Measurements from ENCODE around the gene SLC24A5. TPM values are rescaled to one million over a fixed set of nuclear protein-coding genes. Genes with fewer than 3 reads are reported as not detected.

The SLC24A5 gene
- total RNA-seq, 1 experiment from 2014 or later, result not detected

GRCh38 chr15:48103647-48104046 lies 17.1 kb upstream of the SLC24A5 start:
- in situ Hi-C loops (cut with HindIII; ENCODE audit: low pct_unique_long_range_greater_than_20kb, low sequenced_read_pairs), result no loop called here
- DNase-seq (ENCODE audit: low read depth), result no peak

- DNase-seq (ENCODE audit: low read depth), result no peak
- in situ Hi-C loops (cut with HindIII; ENCODE audit: low pct_unique_long_range_greater_than_20kb, low sequenced_read_pairs), result no loop called here
These were observed 14.9 kb upstream of the SLC24A5 start for GRCh38 chr15:48105936-48106335.

- no peak for DNase-seq (ENCODE audit: low read depth)
- in situ Hi-C loops (cut with HindIII; ENCODE audit: low pct_unique_long_range_greater_than_20kb, low sequenced_read_pairs), result no loop called here
These were observed 11.6 kb upstream of the SLC24A5 start for GRCh38 chr15:48109212-48109611.

- in situ Hi-C loops (cut with HindIII; ENCODE audit: low pct_unique_long_range_greater_than_20kb, low sequenced_read_pairs), result no loop called here
- DNase-seq (ENCODE audit: low read depth), result no peak
These were observed 10.8 kb upstream of the SLC24A5 start for GRCh38 chr15:48109856-48110531.

- peak; percentile 6 for DNase-seq (ENCODE audit: low read depth)
These were observed 8.5 kb upstream of the SLC24A5 start for GRCh38 chr15:48112242-48112641.

GRCh38 chr15:48119277-48119676 lies 1.5 kb upstream of the SLC24A5 start:
- in situ Hi-C loops (cut with HindIII; ENCODE audit: low pct_unique_long_range_greater_than_20kb, low sequenced_read_pairs), result no loop called here
- DNase-seq (ENCODE audit: low read depth), result no peak

More at GRCh38 chr15:48112242-48112641, 8.5 kb upstream of the SLC24A5 start:
- in situ Hi-C loops (cut with HindIII; ENCODE audit: low pct_unique_long_range_greater_than_20kb, low sequenced_read_pairs), result no loop called here

GRCh38 chr15:48121849-48122248 lies 1.1 kb downstream of the SLC24A5 start:
- in situ Hi-C loops (cut with HindIII; ENCODE audit: low pct_unique_long_range_greater_than_20kb, low sequenced_read_pairs), result no loop called here
- no peak for DNase-seq (ENCODE audit: low read depth)

GRCh38 chr15:48126667-48127355 lies 6.0 kb downstream of the SLC24A5 start:
- in situ Hi-C loops (cut with HindIII; ENCODE audit: low pct_unique_long_range_greater_than_20kb, low sequenced_read_pairs), result no loop called here
- no peak for DNase-seq (ENCODE audit: low read depth)

GRCh38 chr15:48131324-48131723 lies 10.5 kb downstream of the SLC24A5 start:
- no peak for DNase-seq (ENCODE audit: low read depth)
- in situ Hi-C loops (cut with HindIII; ENCODE audit: low pct_unique_long_range_greater_than_20kb, low sequenced_read_pairs), result no loop called here

- no peak for DNase-seq (ENCODE audit: low read depth)
- in situ Hi-C loops (cut with HindIII; ENCODE audit: low pct_unique_long_range_greater_than_20kb, low sequenced_read_pairs), result no loop called here
These were observed 12.1 kb downstream of the SLC24A5 start for GRCh38 chr15:48132874-48133273.

GRCh38 chr15:48143856-48144255 lies 23.1 kb downstream of the SLC24A5 start:
- no peak for DNase-seq (ENCODE audit: low read depth)
- in situ Hi-C loops (cut with HindIII; ENCODE audit: low pct_unique_long_range_greater_than_20kb, low sequenced_read_pairs), result no loop called here

GRCh38 chr15:48144889-48145288 lies 24.1 kb downstream of the SLC24A5 start:
- in situ Hi-C loops (cut with HindIII; ENCODE audit: low pct_unique_long_range_greater_than_20kb, low sequenced_read_pairs), result no loop called here
- no peak for DNase-seq (ENCODE audit: low read depth)

GRCh38 chr15:48145923-48146322 lies 25.1 kb downstream of the SLC24A5 start:
- in situ Hi-C loops (cut with HindIII; ENCODE audit: low pct_unique_long_range_greater_than_20kb, low sequenced_read_pairs), result no loop called here
- no peak for DNase-seq (ENCODE audit: low read depth)

- no peak for DNase-seq (ENCODE audit: low read depth)
- in situ Hi-C loops (cut with HindIII; ENCODE audit: low pct_unique_long_range_greater_than_20kb, low sequenced_read_pairs), result no loop called here
These were observed 26.6 kb downstream of the SLC24A5 start for GRCh38 chr15:48147358-48147757.

- DNase-seq (ENCODE audit: low read depth), result no peak
These were observed 29.1 kb downstream of the SLC24A5 start for GRCh38 chr15:48149858-48150257.

GRCh38 chr15:48153526-48153925 lies 32.7 kb downstream of the SLC24A5 start:
- no peak for DNase-seq (ENCODE audit: low read depth)
- in situ Hi-C loops (cut with HindIII; ENCODE audit: low pct_unique_long_range_greater_than_20kb, low sequenced_read_pairs), result no loop called here

More at GRCh38 chr15:48149858-48150257, 29.1 kb downstream of the SLC24A5 start:
- in situ Hi-C loops (cut with HindIII; ENCODE audit: low pct_unique_long_range_greater_than_20kb, low sequenced_read_pairs), result no loop called here

- in situ Hi-C loops (cut with HindIII; ENCODE audit: low pct_unique_long_range_greater_than_20kb, low sequenced_read_pairs), result no loop called here
- no peak for DNase-seq (ENCODE audit: low read depth)
These were observed 47.8 kb downstream of the SLC24A5 start for GRCh38 chr15:48168616-48169015.

GRCh38 chr15:48170981-48171380 lies 50.2 kb downstream of the SLC24A5 start:
- DNase-seq (ENCODE audit: low read depth), result no peak
- in situ Hi-C loops (cut with HindIII; ENCODE audit: low pct_unique_long_range_greater_than_20kb, low sequenced_read_pairs), result no loop called here

- in situ Hi-C loops (cut with HindIII; ENCODE audit: low pct_unique_long_range_greater_than_20kb, low sequenced_read_pairs), result no loop called here
These were observed 54.3 kb downstream of the SLC24A5 start for GRCh38 chr15:48175126-48175525.

GRCh38 chr15:48176112-48176511 lies 55.3 kb downstream of the SLC24A5 start:
- in situ Hi-C loops (cut with HindIII; ENCODE audit: low pct_unique_long_range_greater_than_20kb, low sequenced_read_pairs), result no loop called here
- peak; percentile 18 for DNase-seq (ENCODE audit: low read depth)

More at GRCh38 chr15:48175126-48175525, 54.3 kb downstream of the SLC24A5 start:
- DNase-seq (ENCODE audit: low read depth), result no peak
